ENCODE results near the gene FBXO46.

The FBXO46 gene

DNA sequence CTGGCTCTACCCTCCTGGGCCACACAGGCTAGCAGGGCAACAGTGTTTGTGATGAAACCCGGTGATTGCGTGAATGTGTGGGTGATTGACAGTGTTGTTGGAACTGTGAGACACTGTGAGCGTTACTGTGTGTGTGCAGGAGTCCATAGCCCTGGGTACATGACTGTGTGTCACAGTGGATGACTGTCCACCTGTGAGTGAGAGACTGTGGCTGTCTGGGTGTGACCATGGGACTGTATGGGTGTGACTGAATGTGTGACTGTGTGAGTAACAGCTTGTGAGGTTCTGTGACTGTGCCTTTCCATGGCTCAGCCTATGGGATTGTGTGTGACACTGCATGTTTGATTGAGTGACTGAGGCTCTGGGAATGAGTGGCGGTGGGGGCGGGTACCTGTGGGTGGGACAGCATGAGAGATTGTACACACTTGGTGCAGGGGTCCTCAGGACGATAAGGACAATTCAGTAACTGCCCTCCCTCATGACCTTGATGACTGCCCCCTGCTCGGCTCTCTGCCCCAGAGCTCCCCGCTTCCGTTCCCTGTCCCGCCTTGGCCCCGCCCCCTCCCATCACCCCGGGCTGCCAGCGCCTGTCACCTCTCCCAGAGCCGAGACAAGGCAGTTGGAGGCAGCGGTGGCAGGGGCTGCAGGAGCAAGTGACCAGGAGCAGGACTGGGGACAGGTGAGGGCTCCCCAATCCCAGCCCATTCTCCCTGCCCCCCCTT lies 62.9 kb downstream of the FBXO46 start, which contains the start of gene GIPR:
TSS of gene GIPR (plus strand) at position 602 of the 722 bp plus-strand sequence. CDS start 1,300 bp downstream, outside the sequence.
- no peaks in the 10 kb centered on the region for H3K9me3 Mint-ChIP-seq
- DNase-seq, result peak; percentile 76
- H3K27me3 Mint-ChIP-seq, result peaks cover 23% of the 10 kb centered on the region
- H3K36me3 Mint-ChIP-seq (ENCODE audit: low read depth), result no peaks in the 10 kb centered on the region
- peak within 1 kb of the TSS; percentile 76 for H3K27ac Mint-ChIP-seq
- H3K4me3 Mint-ChIP-seq, result peak within 1 kb of the TSS; percentile 80
- peak; percentile 98 for ATAC-seq
- H3K4me1 Mint-ChIP-seq, result peaks cover 33% of the 10 kb centered on the region

DNA sequence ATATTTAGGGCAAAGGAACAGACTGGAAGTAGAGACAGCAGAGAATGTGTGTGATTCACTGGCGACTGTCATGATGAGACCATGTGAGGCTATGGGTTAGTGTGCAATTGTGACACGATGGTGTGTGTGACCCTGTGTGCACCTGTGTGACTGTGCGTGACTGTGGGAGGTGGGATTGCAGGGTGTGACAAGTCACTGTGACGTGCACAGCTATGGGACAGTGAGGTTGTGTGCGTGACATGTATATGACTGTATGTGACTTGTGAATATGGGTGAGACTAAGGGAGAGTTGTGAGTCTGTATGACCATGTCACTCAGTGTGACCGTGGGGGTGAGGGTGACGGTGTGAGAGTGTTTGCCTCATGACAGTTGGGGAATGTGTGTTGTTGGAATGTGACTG lies 66.1 kb downstream of the FBXO46 start:
- H3K27ac Mint-ChIP-seq, result no peak overlapping the region
- peaks cover 17% of the 10 kb centered on the region for H3K27me3 Mint-ChIP-seq
- no peaks in the 10 kb centered on the region for H3K36me3 Mint-ChIP-seq (ENCODE audit: low read depth)
- ATAC-seq, result no peak
- H3K4me3 Mint-ChIP-seq, result no peak overlapping the region
- no peak for DNase-seq
- H3K4me1 Mint-ChIP-seq, result peaks cover 23% of the 10 kb centered on the region
- no peaks in the 10 kb centered on the region for H3K9me3 Mint-ChIP-seq

DNA sequence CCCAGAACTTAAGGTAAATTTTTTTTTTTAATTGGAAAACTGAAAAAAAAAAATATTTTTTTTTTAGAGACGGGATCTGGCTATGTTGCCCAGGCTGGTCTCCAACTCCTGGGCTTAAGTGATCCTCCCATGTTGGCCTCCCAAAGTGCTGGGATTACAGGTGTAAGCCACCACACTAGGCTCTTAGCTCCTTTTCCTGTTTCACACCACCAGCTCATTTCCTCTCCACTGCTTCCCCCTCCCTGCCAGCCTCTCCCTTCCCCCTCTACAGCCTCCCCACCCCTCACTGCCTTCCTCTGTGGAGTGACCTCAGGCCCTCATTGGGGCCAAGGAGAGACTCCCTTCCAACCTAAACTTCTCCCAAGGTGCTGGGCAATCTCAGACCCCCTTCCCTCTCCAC lies 66.9 kb downstream of the FBXO46 start:
- H3K27ac Mint-ChIP-seq, result no peak overlapping the region
- no peak overlapping the region for H3K4me3 Mint-ChIP-seq
- no peaks in the 10 kb centered on the region for H3K36me3 Mint-ChIP-seq (ENCODE audit: low read depth)
- H3K27me3 Mint-ChIP-seq, result peaks cover 17% of the 10 kb centered on the region
- peaks cover 15% of the 10 kb centered on the region for H3K4me1 Mint-ChIP-seq
- no peaks in the 10 kb centered on the region for H3K9me3 Mint-ChIP-seq
- no peak for DNase-seq
- no peak for ATAC-seq

DNA sequence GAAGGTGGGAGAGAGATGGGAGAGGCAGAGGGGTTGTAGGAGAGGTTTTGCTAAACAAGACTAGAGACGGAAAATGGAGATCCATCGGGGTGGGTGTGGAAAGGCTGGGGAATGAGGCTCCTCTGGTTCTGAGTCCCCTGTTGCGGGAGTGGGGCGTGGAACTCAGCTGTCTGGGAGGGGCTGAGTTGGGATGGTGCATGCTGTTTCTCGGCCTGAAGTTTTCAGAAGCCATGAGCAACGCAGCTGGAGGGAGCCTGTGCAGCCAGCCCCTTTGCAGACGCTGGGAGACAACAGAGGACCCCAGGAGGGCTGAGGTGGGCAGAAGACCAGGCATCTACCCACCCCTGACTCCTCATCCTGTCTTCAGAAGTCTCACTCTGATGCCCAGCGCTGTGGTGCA lies 70.1 kb downstream of the FBXO46 start:
- H3K4me1 Mint-ChIP-seq, result no peaks in the 10 kb centered on the region
- DNase-seq (no peak), ATAC-seq (no peak)
- H3K27ac Mint-ChIP-seq, result no peak overlapping the region
- H3K36me3 Mint-ChIP-seq (ENCODE audit: low read depth), result no peaks in the 10 kb centered on the region
- peaks cover 13% of the 10 kb centered on the region for H3K27me3 Mint-ChIP-seq
- H3K9me3 Mint-ChIP-seq, result no peaks in the 10 kb centered on the region
- no peak overlapping the region for H3K4me3 Mint-ChIP-seq
